HEK293T (cell line): ENCODE results near the gene KLHL36.

Experiments
- ARNT ChIP-seq: fragments of 450-650 bp; IDR thresholded peaks from 2 replicates; pipeline ENCODE4 v1.6.1; 2017; ENCODE audit warnings: mild to moderate bottlenecking
- BHLHE40 ChIP-seq: fragments of 450-650 bp; IDR thresholded peaks from 2 replicates; pipeline ENCODE4 v1.6.1; 2016; ENCODE audit warnings: mild to moderate bottlenecking, moderate library complexity, borderline replicate concordance
- ELF4 ChIP-seq: fragments of 450-650 bp; IDR thresholded peaks from 2 replicates; pipeline ENCODE4 v1.6.1; 2017; ENCODE audit warnings: antibody characterized with exemption
- FOXA1 ChIP-seq: fragments of 450-650 bp; IDR thresholded peaks from 2 replicates; pipeline ENCODE4 v1.6.1; 2016; ENCODE audit warnings: mild to moderate bottlenecking
- FOXK2 ChIP-seq: fragments of 450-650 bp; IDR thresholded peaks from 2 replicates; pipeline ENCODE4 v1.6.1; 2016; ENCODE audit warnings: mild to moderate bottlenecking
- FOXM1 ChIP-seq: fragments of 450-650 bp; IDR thresholded peaks from 2 replicates; pipeline ENCODE4 v1.6.1; 2017; ENCODE audit warnings: mild to moderate bottlenecking, borderline replicate concordance
- HDGF ChIP-seq: fragments of 450-650 bp; IDR thresholded peaks from 2 replicates; pipeline ENCODE4 v1.6.1; 2017; ENCODE audit warnings: antibody characterized with exemption, borderline replicate concordance
- LEF1 ChIP-seq: fragments of 450-650 bp; IDR thresholded peaks from 2 replicates; pipeline ENCODE4 v1.6.1; 2017; ENCODE audit warnings: mild to moderate bottlenecking, borderline replicate concordance
- NFRKB ChIP-seq: fragments of 450-650 bp; IDR thresholded peaks from 2 replicates; pipeline ENCODE4 v1.6.1; 2016; ENCODE audit warnings: mild to moderate bottlenecking, moderate library complexity
- SP1 ChIP-seq: fragments of 450-650 bp; IDR thresholded peaks from 2 replicates; pipeline ENCODE4 v1.6.1; 2017
- SUZ12 ChIP-seq: fragments of 450-650 bp; IDR thresholded peaks from 2 replicates; pipeline ENCODE4 v1.6.1; 2016; ENCODE audit warnings: mild to moderate bottlenecking
- TARDBP ChIP-seq: fragments of 450-650 bp; IDR thresholded peaks from 2 replicates; pipeline ENCODE4 v1.6.1; 2016
- ZNF384 ChIP-seq: fragments of 450-650 bp; IDR thresholded peaks from 2 replicates; pipeline ENCODE4 v1.6.1; 2016

DNA sequence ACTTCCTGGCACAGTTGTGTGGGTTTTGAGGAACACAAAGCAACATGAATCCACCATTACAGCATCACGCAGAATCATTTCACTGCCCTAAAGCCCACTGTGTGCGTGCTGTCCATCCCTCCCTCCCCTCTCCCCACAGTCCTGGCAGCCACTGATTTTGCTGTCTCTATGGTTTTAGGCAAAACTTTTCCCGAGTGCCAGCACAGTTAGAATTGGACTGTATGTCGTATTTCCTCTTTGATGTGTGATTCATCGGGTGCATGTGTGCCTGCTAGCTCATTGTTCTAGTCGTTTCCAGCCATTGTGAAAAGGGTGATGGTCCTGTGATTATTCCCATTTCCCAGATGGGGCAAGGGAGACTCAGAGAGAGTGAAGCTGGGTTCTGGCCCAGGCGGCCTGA lies 12.7 kb downstream of the KLHL36 start:
- TF ChIP-seq ARNT (no peak), FOXM1 (no peak), HDGF (no peak), SUZ12 (no peak), BHLHE40 (no peak), ELF4 (no peak), TARDBP (no peak), LEF1 (no peak), FOXA1 (no peak), SP1 (no peak), ZNF384 (no peak), NFRKB (no peak), FOXK2 (no peak)
